Thoracic aorta (tissue), 2 donors: ENCODE measurements around the gene CTTN. TPM values are rescaled to one million over a fixed set of nuclear protein-coding genes. Genes with fewer than 3 reads are reported as not detected.

Experiments used
- ATAC-seq: fragments of 150-250 bp; one replicate; pipeline ENCODE4 v1.8.0; 2017; ENCODE audit warnings: low read depth; ENCODE audit not compliant: insufficient number of reproducible peaks, low FRiP score
- DNase-seq: peaks from one replicate; pipeline ENCODE4 v3.0.0-alpha.2; 2020; ENCODE audit warnings: low spot score
- H3K27ac ChIP-seq, 2 donors: fragments of 200-600 bp; sonication (generic); 1 replicate in 1 of 2; 2 replicates in 1 of 2; pipeline ENCODE4 v1.5.1; 2016; ENCODE audit warnings: mild to moderate bottlenecking in 2 of 2, moderate library complexity in 2 of 2
- H3K27me3 ChIP-seq: fragments of 200-600 bp; sonication (generic); replicated peaks from 2 replicates; pipeline ENCODE4 v1.6.0; 2016; ENCODE audit warnings: mild to moderate bottlenecking; ENCODE audit not compliant: insufficient read depth
- H3K36me3 ChIP-seq: fragments of 200-600 bp; sonication (generic); one replicate; pipeline ENCODE4 v1.5.1; 2016
- H3K4me1 ChIP-seq, 2 donors: fragments of 200-600 bp; sonication (generic); 1 replicate in 1 of 2; 2 replicates in 1 of 2; pipeline versions ENCODE4 v1.5.1 to v1.6.0; 2016; ENCODE audit warnings: low read depth in 2 of 2, mild to moderate bottlenecking in 1 of 2; ENCODE audit not compliant: control insufficient read depth in 1 of 2
- H3K4me3 ChIP-seq: fragments of 200-600 bp; sonication (generic); 2 replicates; pipeline ENCODE4 v1.5.1; 2016; ENCODE audit warnings: mild to moderate bottlenecking
- H3K9me3 ChIP-seq: fragments of 200-600 bp; sonication (generic); 2 replicates; pipeline ENCODE4 v1.5.1; 2016
- CTCF ChIP-seq: fragments of 200-600 bp; sonication (generic); IDR thresholded peaks from one replicate; pipeline ENCODE4 v1.5.1; 2019; ENCODE audit warnings: antibody characterized with exemption
- total RNA-seq, 2 donors: library from RNA; depleted of rRNA; stranded (reverse); fragments of >200 nt; gene quantifications; one replicate each; pipeline versions ENCODE4 v1.1.0 to v1.2.3, GENCODE V29; 2016

Gene CTTN
- total RNA-seq, 2 donors from 2014 or later: 415 to 578 TPM

- no peaks in the 10 kb centered on the region for H3K27me3 ChIP-seq
- no peak overlapping the region for H3K4me3 ChIP-seq
- H3K4me1 ChIP-seq: peaks cover 0 to 7% of the 10 kb centered on the region in 2 donors
- no peaks in the 10 kb centered on the region for H3K36me3 ChIP-seq
- DNase-seq: no peak
- no peaks in the 10 kb centered on the region for H3K9me3 ChIP-seq
- no peak for ATAC-seq
- no peak for TF ChIP-seq CTCF
- H3K27ac ChIP-seq: no peak overlapping the region
These were observed 75.0 kb downstream of the CTTN start for GRCh38 chr11:70473186-70473872.

- DNase-seq (no peak), ATAC-seq (no peak)
- TF ChIP-seq CTCF: no peak
These were observed 75.8 kb downstream of the CTTN start for GRCh38 chr11:70473873-70474690.

GRCh38 chr11:70474710-70475109 is 76.4 kb downstream of the CTTN start:
- ATAC-seq (no peak), DNase-seq (no peak)
- no peak for TF ChIP-seq CTCF
- H3K9me3 ChIP-seq: no peaks in the 10 kb centered on the region
- no peaks in the 10 kb centered on the region for H3K27me3 ChIP-seq
- H3K27ac ChIP-seq: no peak overlapping the region
- no peaks in the 10 kb centered on the region for H3K36me3 ChIP-seq
- no peak overlapping the region for H3K4me3 ChIP-seq
- peaks cover 0 to 7% of the 10 kb centered on the region in 2 donors for H3K4me1 ChIP-seq

More at GRCh38 chr11:70473873-70474690, 75.8 kb downstream of the CTTN start:
- no peak overlapping the region for H3K4me3 ChIP-seq
- peaks cover 0 to 7% of the 10 kb centered on the region in 2 donors for H3K4me1 ChIP-seq
- H3K27me3 ChIP-seq: no peaks in the 10 kb centered on the region
- H3K9me3 ChIP-seq: no peaks in the 10 kb centered on the region
- H3K27ac ChIP-seq: no peak overlapping the region
- H3K36me3 ChIP-seq: no peaks in the 10 kb centered on the region

GRCh38 chr11:70476669-70477068 is 78.3 kb downstream of the CTTN start:
- Histone ChIP-seq H3K9me3 (no peaks in the 10 kb centered on the region), H3K4me3 (no peak overlapping the region), H3K4me1 (no peaks in the 10 kb centered on the region), H3K36me3 (no peaks in the 10 kb centered on the region), H3K27ac (no peak overlapping the region), H3K27me3 (no peaks in the 10 kb centered on the region)
- DNase-seq: no peak
- ATAC-seq: no peak
- no peak for TF ChIP-seq CTCF

GRCh38 chr11:70477176-70477575 is 78.8 kb downstream of the CTTN start:
- Histone ChIP-seq H3K27ac (no peak overlapping the region), H3K27me3 (no peaks in the 10 kb centered on the region), H3K36me3 (no peaks in the 10 kb centered on the region), H3K4me3 (no peak overlapping the region), H3K4me1 (peaks cover 0 to 1% of the 10 kb centered on the region in 2 donors), H3K9me3 (no peaks in the 10 kb centered on the region)
- TF ChIP-seq CTCF: no peak
- DNase-seq: no peak
- no peak for ATAC-seq
